Endothelial cell of umbilical vein (primary cell): ENCODE data around the gene RBM20. TPM values are rescaled to one million over a fixed set of nuclear protein-coding genes. Genes with fewer than 3 reads are reported as not detected.

Experiments used
- BruUV-seq: library from RNA; stranded (reverse); fragments of 400-500 nt; replicated peaks from 2 replicates; lab custom pipeline; 2021; lab: Mats Ljungman, UMichigan
- CTCF ChIA-PET: fragments of 300-600, 350-600 bp; sonication (Branson Sonifier 250); formaldehyde crosslinking; loops from one replicate; lab custom pipeline; 2021; ENCODE audit warnings: antibody characterized with exemption, inconsistent platforms; lab: Charles Lee
- POLR2A ChIA-PET: fragments of 300-600, 350-600 bp; sonication (Branson Sonifier 250); formaldehyde crosslinking; loops from one replicate; lab custom pipeline; 2021; ENCODE audit warnings: antibody characterized with exemption, inconsistent platforms; lab: Charles Lee
- DNase-seq: peaks from one replicate; pipeline ENCODE4 v3.0.0-alpha.2; 2011; ENCODE audit warnings: low read depth, low spot score
- FAIRE-seq: peaks from 2 replicates; lab custom pipeline; 2011; peaks lifted over from hg19 to GRCh38; lab: Jason Lieb, UNC
- H2AFZ ChIP-seq: 2 replicates; pipeline ENCODE4 v1.6.0; 2012; ENCODE audit warnings: low read depth, low read length, control low read depth, inconsistent platforms
- H3K27ac ChIP-seq: 2 replicates; pipeline ENCODE4 v1.5.1; 2011; ENCODE audit warnings: low read depth, mild to moderate bottlenecking, control low read depth, low read length, moderate library complexity; ENCODE audit not compliant: insufficient read depth
- H3K27me3 ChIP-seq, 2 experiments: 2 replicates each; pipeline versions ENCODE4 v1.6.0 to v1.6.1; 2011; ENCODE audit warnings: low read length in 2 of 2, mixed read lengths in 1 of 2; ENCODE audit not compliant: control insufficient read depth in 2 of 2, insufficient read depth in 2 of 2
- H3K36me3 ChIP-seq, 2 experiments: 2 replicates in 1 of 2; 3 replicates in 1 of 2; pipeline ENCODE4 v1.5.1; 2011; ENCODE audit warnings: low read length in 2 of 2, mild to moderate bottlenecking in 1 of 2, moderate library complexity in 1 of 2; ENCODE audit not compliant: control insufficient read depth in 2 of 2, insufficient read depth in 2 of 2; ENCODE audit errors: extremely low read depth in 1 of 2
- H3K4me1 ChIP-seq: 3 replicates; pipeline ENCODE4 v1.5.1; 2011; ENCODE audit warnings: mild to moderate bottlenecking, low read length; ENCODE audit not compliant: control insufficient read depth, insufficient read depth; ENCODE audit errors: extremely low read depth
- H3K4me2 ChIP-seq: 2 replicates; pipeline ENCODE4 v1.6.1; 2011; ENCODE audit warnings: low read length, control low read depth, mixed read lengths; ENCODE audit not compliant: insufficient read depth
- H3K4me3 ChIP-seq, 3 experiments: fragments of 200-600 bp in 1 of 3; sonication (generic), shearing (Covaris generic) in 1 of 3; replicated peaks in 1 of 3; 2 replicates each; pipeline ENCODE4 v1.5.1; 2011 to 2016; ENCODE audit warnings: control low read depth in 3 of 3, low read length in 3 of 3, mild to moderate bottlenecking in 2 of 3, inconsistent platforms in 1 of 3, low read depth in 1 of 3, moderate library complexity in 1 of 3; ENCODE audit not compliant: insufficient read depth in 1 of 3
- H3K79me2 ChIP-seq: 2 replicates; pipeline ENCODE4 v1.6.0; 2012; ENCODE audit warnings: low read length, inconsistent platforms; ENCODE audit not compliant: control insufficient read depth, insufficient read depth
- H3K9ac ChIP-seq: replicated peaks from 2 replicates; pipeline ENCODE3; 2011; ENCODE audit warnings: low read length, control low read depth; ENCODE audit not compliant: insufficient read depth; ENCODE audit errors: extremely low read depth
- H3K9me1 ChIP-seq: replicated peaks from 3 replicates; pipeline ENCODE4 v1.6.0; 2011; ENCODE audit warnings: mild to moderate bottlenecking, low read length; ENCODE audit not compliant: control insufficient read depth, insufficient read depth; ENCODE audit errors: extremely low read depth
- H3K9me3 ChIP-seq: replicated peaks from 2 replicates; pipeline ENCODE4 v1.5.1; 2012; ENCODE audit warnings: low read length, inconsistent platforms; ENCODE audit not compliant: control insufficient read depth, insufficient read depth
- H4K20me1 ChIP-seq: replicated peaks from 2 replicates; pipeline ENCODE3; 2011; ENCODE audit warnings: mild to moderate bottlenecking, low read length; ENCODE audit not compliant: control insufficient read depth, insufficient read depth; ENCODE audit errors: extremely low read depth
- FOS ChIP-seq: IDR thresholded peaks from 2 replicates; pipeline ENCODE4 v1.6.1; 2011; ENCODE audit warnings: mild to moderate bottlenecking, low read length, moderate library complexity, borderline replicate concordance; ENCODE audit not compliant: insufficient read depth
- GATA2 ChIP-seq: IDR thresholded peaks from 2 replicates; pipeline ENCODE4 v1.7.0; 2011; ENCODE audit warnings: low read depth, mild to moderate bottlenecking, moderate library complexity, mixed read lengths, low read length; ENCODE audit not compliant: insufficient read length, insufficient read depth
- JUN ChIP-seq: IDR thresholded peaks from 2 replicates; pipeline ENCODE4 v1.6.1; 2011; ENCODE audit warnings: borderline replicate concordance, low read depth; ENCODE audit not compliant: insufficient read length, insufficient read depth
- POLR2A ChIP-seq: IDR thresholded peaks from 2 replicates; pipeline ENCODE4 v1.6.1; 2012; ENCODE audit warnings: low read depth, mild to moderate bottlenecking, control low read depth, low read length
- dilution Hi-C: fragments of 300-500 bp; cut with MboI; formaldehyde crosslinking; loops from one replicate; pipeline ENCODE4 v1.15.0; 2019; ENCODE audit warnings: low sequenced_read_pairs; ENCODE audit not compliant: extremely low pct_ligation_motif_present
- intact Hi-C: fragments of 100-400 bp; cut with micrococcal nuclease; formaldehyde crosslinking; loops from one replicate; pipeline ENCODE4 v1.10.0; 2022
- polyA plus RNA-seq, 4 experiments: library from polyadenylated mRNA; depleted of rRNA in 3 of 4; stranded (reverse) in 3 of 4; unstranded in 1 of 4; fragments of >200 nt; gene quantifications; 2 replicates each; pipeline versions ENCODE4 v1.2.1 to v1.2.3, GENCODE V29; 2011 to 2012; ENCODE audit warnings: missing spikeins in 1 of 4
- total RNA-seq: library from RNA; stranded (reverse); gene quantifications from 2 replicates; pipeline ENCODE4 v1.2.3, GENCODE V29; 2021
- TF ChIP-seq, protein P1 (sequence below), 2 donors: IDR thresholded peaks; 1 replicate in 1 of 2; 2 replicates in 1 of 2; pipeline ENCODE4 v1.5.1; 2011; ENCODE audit warnings: low read length in 2 of 2, mild to moderate bottlenecking in 2 of 2, moderate library complexity in 2 of 2, control low read depth in 1 of 2, inconsistent platforms in 1 of 2, low read depth in 1 of 2; ENCODE audit not compliant: insufficient read depth in 1 of 2; ENCODE audit errors: extremely low read depth in 1 of 2

RBM20 gene
- total and polyA plus RNA-seq, 2 donors (not counting 3 experiments of a cell fraction or from before 2014, with no cell fraction given) = 0.04 TPM; not detected in 1

DNA sequence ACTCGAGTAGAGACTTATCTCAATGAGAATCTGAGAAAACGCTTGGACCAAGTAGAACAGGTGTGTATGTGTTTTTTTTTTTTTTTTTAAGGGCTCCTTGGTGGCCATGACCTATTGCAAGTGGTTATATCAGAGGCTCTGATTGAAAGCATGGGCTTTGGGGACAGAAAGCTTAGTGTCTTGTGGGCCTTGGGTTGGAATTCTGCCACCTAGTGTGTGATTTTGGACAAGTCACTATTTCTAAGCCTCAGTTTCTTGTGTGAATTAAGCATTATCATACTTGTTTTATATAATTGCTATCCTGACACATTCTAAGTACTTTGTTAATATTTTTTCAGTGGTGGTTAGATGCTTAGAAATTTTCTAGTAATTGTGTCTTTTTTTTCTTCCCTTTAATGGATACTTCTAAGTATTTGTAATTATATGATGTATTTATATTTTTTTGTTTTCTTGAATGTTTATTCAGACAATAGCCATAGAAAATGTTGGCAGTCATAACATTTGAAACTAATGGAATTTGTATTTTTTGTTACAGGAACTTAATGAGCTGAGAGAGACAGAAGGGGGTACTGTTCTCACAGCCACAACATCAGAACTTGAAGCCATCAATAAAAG, 43.5 kb upstream of the RBM20 start:
- Histone ChIP-seq H3K4me3 (no peak overlapping the region), H3K27ac (no peak overlapping the region), H3K27me3 (no peaks in the 10 kb centered on the region), H3K79me2 (no peaks in the 10 kb centered on the region), H3K36me3 (peaks cover 0 to 21% of the 10 kb centered on the region in 2 experiments), H3K9ac (no peak overlapping the region), H4K20me1 (no peaks in the 10 kb centered on the region), H3K4me1 (peaks cover 6% of the 10 kb centered on the region), H3K9me3 (no peaks in the 10 kb centered on the region), H3K9me1 (no peaks in the 10 kb centered on the region), H3K4me2 (no peak overlapping the region), H2AFZ (no peak overlapping the region)
- ChIA-PET CTCF (interaction anchor here (0.7 to 5.5 kb wide), 25 partner anchors 8 to 1537 kb away, joined by 3 to 80 read pairs (median 4); partner anchors contain the start of genes DUSP5 and SMNDC1), POLR2A (no interaction called here)
- dilution Hi-C loops (no loop called here), intact Hi-C loops (loop anchor here (1.0 to 5.0 kb wide), 4 partner anchors 33 to 294 kb away; partner anchors contain the start of gene SMC3)
- TF ChIP-seq, protein P1, sequence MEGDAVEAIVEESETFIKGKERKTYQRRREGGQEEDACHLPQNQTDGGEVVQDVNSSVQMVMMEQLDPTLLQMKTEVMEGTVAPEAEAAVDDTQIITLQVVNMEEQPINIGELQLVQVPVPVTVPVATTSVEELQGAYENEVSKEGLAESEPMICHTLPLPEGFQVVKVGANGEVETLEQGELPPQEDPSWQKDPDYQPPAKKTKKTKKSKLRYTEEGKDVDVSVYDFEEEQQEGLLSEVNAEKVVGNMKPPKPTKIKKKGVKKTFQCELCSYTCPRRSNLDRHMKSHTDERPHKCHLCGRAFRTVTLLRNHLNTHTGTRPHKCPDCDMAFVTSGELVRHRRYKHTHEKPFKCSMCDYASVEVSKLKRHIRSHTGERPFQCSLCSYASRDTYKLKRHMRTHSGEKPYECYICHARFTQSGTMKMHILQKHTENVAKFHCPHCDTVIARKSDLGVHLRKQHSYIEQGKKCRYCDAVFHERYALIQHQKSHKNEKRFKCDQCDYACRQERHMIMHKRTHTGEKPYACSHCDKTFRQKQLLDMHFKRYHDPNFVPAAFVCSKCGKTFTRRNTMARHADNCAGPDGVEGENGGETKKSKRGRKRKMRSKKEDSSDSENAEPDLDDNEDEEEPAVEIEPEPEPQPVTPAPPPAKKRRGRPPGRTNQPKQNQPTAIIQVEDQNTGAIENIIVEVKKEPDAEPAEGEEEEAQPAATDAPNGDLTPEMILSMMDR (IDR thresholded peaks at IDR 0.05; ENCODE audit: extremely low read depth in 1 of 2, insufficient read depth in 1 of 2, low read depth in 1 of 2, low read length in 2 of 2) = peak; percentile 42 to 59
- no peak for TF ChIP-seq POLR2A
- no TSS peak for BruUV-seq
- DNase-seq (peak; percentile 80), FAIRE-seq (peak; percentile 82)

GRCh38 chr10:110601581-110601980, 42.6 kb upstream of the RBM20 start:
- no peak for FAIRE-seq
- peaks cover 6% of the 10 kb centered on the region for H3K4me1 ChIP-seq
- peaks cover 0 to 23% of the 10 kb centered on the region in 2 experiments for H3K36me3 ChIP-seq
- no peaks in the 10 kb centered on the region for H3K9me3 ChIP-seq
- intact Hi-C loops (loop anchor here (5.0 kb wide), 1 partner anchor 34 kb away; the partner anchor contains the start of gene SMC3), dilution Hi-C loops (no loop called here)
- TF ChIP-seq, protein P1 (IDR thresholded peaks at IDR 0.05; ENCODE audit: extremely low read depth in 1 of 2, insufficient read depth in 1 of 2, low read depth in 1 of 2, low read length in 2 of 2) = no peak
- TF ChIP-seq GATA2 (no peak), FOS (no peak), JUN (no peak)
- H3K27me3 ChIP-seq = no peaks in the 10 kb centered on the region
- H3K9me1 ChIP-seq = no peaks in the 10 kb centered on the region
- H4K20me1 ChIP-seq = no peaks in the 10 kb centered on the region
- H3K27ac ChIP-seq = no peak overlapping the region
- CTCF ChIA-PET = interaction anchor here (1.1 to 3.7 kb wide), 2 partner anchors 291 to 296 kb away, joined by 4 to 44 read pairs; no protein-coding TSS in a partner anchor
- no peak overlapping the region for H3K4me2 ChIP-seq
- no TSS peak for BruUV-seq
- H3K79me2 ChIP-seq = no peaks in the 10 kb centered on the region
- no peak overlapping the region for H3K4me3 ChIP-seq
- no peak for DNase-seq
- no peak overlapping the region for H3K9ac ChIP-seq
- no peak overlapping the region for H2AFZ ChIP-seq
- POLR2A ChIA-PET = no interaction called here
